ENCODE measurements around the gene HOXB4. TPM values are rescaled to one million over a fixed set of nuclear protein-coding genes. Genes with fewer than 3 reads are reported as not detected.
A peak's percentile ranks its signal among the peaks of the same experiment; 100 is the strongest.

Gene HOXB4
- total RNA-seq = 0.87 and 1.2 TPM in 2 replicates

DNA sequence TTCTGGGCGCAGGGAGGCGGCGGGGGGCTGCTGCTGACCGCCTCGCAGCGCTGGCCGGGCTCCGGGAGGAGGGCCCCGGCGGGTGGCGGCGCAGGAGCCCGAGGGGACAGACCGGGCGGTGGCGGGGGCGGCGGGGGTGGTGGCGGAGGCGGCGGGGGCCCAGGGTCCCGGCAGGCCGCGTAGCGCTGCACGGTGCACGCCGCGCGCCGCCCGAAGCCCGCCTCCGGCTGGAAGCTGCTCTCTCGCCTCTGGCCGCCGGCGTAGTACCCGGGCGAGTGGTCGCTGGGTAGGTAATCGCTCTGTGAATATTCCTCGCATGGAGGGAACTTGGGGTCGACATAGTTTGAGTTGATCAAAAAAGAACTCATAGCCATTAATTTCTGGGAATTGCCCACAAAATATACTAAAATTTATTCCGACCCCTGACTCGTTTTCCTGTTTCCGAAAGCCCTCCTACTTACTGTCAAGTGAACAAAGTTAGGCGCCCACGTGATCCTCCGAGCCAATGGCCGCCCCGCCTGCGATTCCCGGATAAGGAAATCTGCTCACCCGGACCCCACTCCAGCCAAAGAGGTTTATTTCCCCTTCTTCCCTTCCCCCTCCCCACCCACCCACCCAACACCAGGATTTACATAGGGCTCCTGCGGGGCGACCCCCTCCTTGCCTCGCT lies at the start of gene HOXB4:
Gene HOXB4 (minus strand): TSS at position 405 of the 670 bp plus-strand sequence. CDS start 31 bp downstream, at position 374.
- peak; percentile 88 to 90 for DNase-seq (ENCODE audit: low read depth in 2 of 2)

DNA sequence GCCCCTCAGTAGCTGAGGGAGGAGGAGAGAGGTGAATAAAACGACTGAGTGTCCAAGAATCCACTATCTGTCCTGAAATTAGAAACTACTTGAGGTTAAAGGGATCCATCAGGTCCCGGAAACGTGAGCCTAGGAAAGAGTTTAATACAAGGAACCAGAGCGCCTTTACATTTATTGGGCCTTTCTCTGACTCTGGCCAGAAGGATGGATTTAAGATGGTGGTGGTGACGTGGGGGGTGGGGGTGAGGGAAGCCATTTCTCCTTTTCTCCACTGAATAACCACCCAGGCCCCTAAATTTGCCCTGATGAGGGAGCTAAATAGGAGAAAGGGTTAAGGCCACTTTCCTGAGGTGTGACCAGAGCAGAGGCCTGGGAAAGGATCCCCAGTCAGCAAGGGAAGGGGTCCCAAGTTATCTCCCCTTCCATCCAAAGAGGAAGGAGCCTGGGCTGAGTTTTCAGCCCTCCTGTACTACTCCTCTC lies 49.0 kb upstream of the HOXB4 start:
- no peak for DNase-seq (ENCODE audit: low read depth in 2 of 2)

DNA sequence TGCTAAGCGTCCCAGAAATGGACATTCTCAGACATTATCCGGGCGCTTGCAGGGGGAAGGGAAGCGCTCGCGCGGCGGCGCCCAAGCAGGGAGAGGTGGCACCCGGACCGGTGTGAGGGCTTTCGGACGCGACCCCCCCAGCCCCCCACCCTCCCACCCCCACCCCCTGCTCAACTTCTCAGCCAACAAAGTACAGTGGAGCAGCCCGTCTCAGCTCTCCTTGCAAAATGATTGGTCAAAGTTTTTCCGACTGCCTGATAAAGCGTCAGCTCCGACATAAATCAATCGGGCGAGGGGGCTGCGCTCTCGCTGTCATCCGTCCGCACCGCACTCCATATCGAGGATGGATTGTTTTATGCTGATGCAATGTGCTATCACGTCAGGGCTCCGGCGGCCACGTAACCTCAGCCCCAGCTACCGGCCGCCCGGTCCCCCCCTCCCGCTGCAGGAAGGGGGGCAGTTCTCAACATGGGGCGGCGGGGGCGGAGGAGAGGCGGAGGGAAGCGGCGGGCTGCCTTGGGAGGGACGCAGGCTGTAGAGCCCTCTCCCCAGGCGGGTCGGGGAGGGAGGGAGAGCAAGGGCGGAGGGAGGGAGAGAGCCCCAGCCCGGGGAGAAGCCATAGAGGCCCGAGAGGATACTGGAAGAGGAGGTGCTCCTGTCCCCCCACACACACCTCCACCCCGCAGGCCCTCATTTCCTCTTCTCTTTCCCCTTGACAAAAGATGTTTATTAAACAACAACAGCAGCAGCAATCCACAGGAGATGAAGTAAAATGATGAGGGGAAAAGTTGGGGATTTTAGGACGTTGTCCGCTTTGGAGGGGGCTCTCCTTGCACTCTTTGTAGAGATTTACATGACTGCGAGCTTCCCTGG lies 48.3 kb upstream of the HOXB4 start, which contains the start of gene HOXB9:
Gene HOXB9 (minus strand): TSS at position 114 of the 873 bp plus-strand sequence. CDS start 89 bp downstream, at position 25.
- DNase-seq (ENCODE audit: low read depth in 2 of 2) = peak in 1 of 2 donors; percentile 26

DNA sequence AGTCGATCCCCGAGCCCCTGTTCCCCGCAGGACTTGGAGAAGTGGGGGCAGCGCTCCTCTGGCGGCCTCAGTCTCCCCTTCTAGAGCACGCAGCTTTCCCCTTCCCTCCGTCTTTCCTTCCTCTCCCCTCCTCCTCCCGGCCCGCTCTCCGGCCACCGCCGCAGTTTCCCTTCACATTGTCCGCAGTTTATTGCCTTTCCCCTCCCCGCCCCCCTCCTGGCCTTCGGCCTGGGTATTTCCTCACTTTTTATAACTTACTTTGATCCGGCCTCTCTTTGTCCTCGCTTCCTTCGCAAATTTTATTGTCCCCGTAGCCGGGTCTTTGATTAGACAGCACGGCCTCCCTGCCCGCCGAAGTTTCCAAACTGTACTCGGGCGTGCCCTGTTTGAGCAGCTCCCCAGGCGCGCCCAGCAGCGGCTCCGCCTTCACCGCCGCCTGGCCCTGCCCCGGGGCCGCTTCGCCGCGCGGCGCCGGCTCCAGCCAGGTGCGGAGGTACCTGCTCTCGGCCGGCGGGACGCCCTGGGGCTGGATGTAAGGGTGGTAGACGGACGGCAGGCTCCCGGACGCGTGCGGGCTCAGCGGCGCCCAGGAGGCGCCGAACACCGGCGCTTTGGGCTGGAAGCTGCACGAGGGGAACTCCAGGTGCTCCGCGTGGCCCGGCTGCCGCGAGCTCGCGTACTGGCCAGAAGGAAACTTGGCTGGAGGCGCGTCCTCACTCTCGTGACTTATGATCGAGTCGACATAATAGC lies 47.5 kb upstream of the HOXB4 start:
- peak in 1 of 2 donors; percentile 41 for DNase-seq (ENCODE audit: low read depth in 2 of 2)

DNA sequence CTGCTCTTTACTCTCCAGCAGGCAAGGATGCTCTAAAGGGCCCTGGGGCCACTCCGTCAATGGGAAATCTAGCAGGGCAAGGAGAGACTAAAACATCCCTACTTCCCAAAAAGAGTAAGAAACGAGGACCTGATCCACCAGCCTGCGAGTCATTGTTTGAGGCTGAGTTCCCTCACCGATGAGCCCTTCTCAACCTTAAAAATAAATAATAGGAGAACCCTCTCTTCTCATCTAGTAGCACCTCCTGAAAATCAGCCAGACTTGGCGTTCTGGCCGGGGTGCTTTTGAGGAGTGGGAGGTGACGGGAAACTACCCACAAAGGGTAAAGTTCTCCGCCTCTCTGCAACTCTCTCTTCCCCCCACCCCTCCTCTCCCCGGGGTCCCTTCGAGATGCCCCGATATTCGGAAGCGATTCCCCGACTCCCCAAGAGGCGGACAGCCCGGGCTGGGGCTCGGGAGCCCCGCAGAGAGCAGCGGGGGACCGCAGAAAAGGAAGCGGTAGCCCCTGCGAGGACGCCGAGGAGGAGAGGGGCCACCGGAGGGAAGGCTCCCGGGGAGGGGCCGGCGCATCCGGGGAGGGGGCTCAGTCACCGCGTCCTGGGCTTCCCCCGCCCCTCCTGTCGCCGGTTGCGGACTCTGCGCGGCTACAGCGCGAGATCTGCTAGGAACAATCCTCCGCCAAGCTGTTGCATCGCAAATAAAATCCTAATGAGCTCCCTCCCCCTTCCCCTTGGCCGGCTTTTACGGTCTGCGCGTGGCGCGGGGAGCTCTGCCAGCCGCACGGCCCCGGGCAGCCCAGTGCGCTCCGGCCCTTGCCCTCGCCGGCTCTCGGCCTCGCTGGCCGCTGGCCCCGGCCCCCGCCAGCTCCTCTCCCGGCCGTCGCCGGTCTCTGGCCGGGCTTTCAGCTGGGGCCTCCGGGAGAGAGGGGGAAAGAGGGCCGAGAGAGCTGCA lies 46.7 kb upstream of the HOXB4 start:
- DNase-seq (ENCODE audit: low read depth in 2 of 2) = peak in 1 of 2 donors; percentile 48

DNA sequence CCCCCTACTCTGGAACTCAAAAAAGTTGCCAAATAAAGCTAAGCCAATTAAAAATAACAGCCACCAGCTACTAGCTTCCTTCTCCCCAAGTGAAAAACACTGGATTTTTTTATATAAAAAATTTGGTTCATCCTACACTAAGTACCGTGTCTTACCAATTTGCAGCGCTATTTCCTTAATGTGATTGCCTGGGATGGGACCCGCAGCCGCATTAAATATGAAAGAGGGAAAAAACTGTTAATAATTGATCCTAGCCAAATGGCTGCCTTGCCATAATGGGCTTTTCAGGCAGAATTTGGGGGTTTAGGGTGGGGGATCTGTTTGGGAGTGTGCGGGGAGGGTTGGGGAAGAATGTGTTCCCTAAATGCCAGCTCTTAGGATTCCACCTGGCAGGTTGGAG lies 46.0 kb upstream of the HOXB4 start:
- DNase-seq (ENCODE audit: low read depth in 2 of 2) = no peak

DNA sequence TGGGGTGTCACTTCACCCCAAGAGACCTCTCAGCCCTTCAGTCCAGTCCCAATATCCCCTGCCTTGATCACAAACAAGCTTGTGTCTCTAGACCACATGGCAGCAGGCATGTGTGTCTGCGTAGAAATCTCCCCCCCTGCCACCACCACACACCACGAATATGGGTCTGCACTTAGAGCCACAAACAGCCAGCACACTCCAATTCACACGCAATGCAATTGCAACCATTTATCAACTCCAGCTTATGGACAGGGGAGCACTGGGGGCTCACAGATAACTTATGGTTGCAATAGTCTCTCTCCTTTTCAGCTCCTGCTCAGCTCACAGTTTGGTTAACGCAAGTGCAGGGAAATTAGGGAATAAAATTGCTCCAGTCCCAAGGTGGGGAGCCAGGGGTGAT lies 45.4 kb upstream of the HOXB4 start:
- DNase-seq (ENCODE audit: low read depth in 2 of 2) = no peak

DNA sequence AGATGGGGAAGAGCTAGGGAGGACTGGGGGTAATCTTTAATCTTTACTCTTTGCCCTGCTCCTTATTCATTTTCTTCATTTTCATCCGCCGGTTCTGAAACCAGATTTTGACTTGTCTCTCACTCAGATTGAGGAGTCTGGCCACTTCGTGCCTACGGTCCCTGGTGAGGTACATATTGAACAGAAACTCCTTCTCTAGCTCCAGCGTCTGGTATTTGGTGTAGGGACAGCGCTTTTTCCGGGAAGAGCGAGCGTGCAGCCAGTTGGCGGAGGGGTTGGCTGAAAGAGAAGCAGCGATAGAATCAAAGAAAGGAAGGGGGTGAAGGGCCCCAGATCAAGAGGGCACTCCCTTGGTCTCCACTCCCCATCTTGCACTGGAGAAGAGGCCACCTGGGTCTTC lies 44.7 kb upstream of the HOXB4 start:
- no peak for DNase-seq (ENCODE audit: low read depth in 2 of 2)

DNA sequence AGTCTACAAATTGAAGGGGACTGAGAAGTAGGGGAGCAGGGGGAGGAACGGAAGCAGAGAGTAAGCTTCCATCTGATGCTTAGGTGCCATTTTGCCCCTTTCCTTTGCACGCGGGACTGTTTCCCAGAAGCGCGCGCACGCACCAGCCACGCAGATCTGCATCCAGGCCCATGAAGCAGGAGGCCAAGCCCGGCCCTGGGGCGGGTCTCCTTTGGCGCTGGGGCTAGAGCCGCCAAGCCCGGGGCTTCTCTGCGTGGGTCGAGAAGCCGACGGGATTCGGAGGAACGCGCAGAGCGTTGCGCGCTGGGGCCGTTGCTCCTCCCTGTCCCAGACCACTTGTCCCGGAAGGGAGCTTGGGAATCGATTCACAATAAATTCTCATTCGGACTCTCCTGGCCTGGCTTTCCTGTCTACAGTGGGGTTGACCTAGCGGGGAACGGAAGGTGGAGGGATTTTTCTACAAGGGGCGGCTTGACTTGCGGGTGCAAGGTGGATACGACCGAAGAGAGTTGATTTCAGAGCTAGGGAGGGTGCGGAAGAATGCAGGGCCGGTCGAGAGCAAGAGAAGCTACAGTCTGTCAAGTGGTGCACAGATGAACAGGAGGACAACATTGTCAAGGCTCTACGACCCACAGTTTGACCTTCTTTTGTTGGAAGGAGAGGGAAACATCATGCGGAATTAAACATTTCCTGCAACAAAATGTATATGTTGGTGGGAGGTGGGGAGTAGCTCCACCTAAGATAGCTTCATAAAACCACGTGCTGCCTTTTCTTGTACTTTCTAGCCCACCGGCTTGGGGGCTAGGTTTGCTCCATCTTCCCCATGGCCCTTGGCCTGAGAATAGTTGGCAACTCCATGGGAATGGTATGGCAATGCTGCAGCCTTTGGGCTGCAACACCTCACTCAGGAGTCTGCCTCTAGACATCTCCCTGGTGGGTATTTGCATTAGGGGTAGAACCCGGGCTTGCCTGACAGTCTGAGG lies 43.6 kb upstream of the HOXB4 start:
- DNase-seq (ENCODE audit: low read depth in 2 of 2) = no peak

DNA sequence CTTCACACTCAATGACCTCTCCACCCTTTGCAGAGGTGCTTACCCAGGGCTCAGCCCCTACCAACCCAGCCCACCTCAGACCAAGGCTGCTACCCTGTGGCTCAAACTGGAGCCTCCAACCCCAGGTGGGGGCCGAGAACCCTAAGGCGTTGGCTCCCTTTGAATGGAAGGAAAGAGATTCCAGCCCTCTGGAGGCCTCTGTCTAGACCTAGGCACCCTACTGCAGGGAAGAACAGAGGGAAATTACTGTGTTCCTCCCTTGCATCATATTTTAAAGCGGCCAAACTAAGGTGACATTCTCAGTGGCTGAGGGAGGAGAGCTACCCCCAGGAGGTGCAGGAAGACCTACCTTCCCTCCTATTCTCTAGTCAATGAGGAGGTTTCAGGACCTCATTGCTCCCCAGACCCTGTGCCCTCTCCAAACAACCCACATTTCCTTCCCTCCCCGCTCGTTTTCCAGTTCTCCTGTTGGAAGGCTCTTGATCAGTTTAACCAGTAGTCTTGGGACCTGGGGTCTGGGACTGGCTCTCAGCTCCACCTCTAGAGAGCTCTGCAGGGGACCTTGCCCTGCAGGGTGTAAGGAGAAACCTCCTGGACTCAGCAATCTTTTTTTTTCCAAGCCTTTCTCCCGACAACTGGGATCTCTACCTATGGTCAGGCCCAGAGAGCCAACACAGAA lies 42.5 kb upstream of the HOXB4 start:
- DNase-seq (ENCODE audit: low read depth in 2 of 2) = no peak

DNA sequence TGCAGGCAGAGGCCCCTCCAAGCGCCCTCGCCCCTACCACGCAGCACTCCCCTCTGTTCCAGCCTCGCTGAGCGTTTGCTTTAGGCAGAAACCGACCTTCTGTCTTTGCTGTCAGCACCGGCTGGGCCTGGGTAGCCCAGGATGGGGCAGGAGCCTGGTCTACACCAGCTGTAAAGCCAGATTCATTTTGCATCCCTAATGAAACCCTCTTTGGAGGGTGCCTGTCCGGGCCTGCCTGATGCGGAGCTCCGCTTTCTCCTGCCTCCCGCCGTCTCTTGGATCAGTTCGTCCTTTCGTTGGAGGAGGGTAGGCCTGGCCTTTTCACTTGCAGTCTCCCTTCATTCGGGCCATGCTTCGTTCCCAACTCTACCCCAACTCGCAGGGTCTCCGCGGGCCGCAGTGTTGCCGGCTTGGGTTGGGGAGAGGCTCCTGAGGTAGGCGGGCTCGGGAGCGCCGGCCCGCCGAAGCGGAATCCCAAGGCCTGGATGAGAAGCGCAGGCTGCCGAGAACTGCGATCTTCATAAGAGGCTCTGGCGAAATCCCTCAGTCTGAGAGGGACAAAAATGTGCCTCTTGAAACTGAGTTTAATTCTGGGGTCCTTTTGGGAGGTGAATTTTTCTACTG lies 41.8 kb upstream of the HOXB4 start:
- no peak for DNase-seq (ENCODE audit: low read depth in 2 of 2)

DNA sequence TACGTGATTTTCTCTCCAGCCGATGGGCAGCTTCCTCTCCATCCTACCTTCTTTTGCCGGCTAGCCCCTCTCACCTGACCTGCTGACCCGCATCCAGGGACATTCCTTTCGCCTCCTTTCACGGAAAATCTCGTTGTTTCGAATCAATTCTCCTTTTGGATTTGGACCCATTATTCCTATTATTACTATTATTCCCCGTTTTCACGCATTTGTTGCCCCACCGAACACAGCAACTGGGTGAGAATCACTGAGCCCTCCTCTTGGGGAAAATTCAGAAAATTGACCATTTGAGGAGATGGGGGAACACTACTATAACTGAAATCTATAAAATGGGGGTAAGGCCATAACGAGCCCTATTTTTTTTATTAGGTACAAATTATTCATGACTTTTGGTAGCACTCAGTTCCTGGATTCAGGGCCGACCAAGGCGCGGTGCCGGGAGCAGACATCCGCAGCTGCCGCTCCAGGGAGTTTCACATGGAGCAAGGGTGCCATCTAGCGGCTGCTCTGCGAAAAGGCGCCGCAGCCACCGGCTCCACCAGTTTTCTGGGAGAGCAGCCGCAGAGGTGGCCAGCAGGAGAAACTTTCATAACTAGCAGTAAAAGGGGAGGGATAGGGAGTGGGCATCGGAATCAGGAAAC lies 40.2 kb upstream of the HOXB4 start:
- peak; percentile 80 to 87 for DNase-seq (ENCODE audit: low read depth in 2 of 2)

DNA sequence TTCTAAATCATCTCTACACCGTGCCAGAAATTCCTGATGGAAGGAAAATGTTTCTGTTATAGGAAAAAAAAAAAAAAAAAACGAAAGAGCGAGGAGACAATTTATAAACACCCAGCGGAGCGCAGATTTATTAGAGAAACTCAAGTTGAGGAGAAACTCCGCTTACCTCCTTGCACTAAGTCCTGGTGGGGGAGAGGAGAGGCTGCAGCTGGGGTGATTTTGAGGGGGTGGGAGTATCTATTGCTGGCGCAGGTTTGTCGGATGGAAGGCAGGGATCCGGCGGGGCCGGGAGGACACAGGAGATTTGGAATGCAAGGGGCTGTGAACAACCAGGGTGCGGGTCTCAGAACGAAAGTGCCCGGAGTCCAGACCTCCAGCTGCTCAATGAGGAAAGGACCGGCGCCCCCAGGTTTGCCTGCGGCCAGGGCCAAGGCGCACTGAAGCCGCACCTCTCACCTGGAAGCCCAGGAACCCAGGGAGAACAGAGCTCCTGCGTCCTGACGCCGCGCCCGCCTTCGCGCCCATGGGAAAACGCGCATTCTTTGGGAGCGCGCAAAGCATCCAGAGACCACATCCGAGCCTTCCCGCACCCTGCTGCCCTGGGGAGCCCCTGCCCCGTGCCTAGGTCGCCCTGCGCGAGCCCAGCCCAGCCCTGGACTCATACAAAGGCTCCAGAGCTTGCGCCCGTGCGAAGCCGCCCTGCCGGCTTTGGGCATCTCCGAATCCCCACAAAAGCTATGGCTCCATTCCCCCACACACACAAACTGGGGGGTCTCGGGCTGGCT lies 39.5 kb upstream of the HOXB4 start:
- DNase-seq (ENCODE audit: low read depth in 2 of 2) = no peak

DNA sequence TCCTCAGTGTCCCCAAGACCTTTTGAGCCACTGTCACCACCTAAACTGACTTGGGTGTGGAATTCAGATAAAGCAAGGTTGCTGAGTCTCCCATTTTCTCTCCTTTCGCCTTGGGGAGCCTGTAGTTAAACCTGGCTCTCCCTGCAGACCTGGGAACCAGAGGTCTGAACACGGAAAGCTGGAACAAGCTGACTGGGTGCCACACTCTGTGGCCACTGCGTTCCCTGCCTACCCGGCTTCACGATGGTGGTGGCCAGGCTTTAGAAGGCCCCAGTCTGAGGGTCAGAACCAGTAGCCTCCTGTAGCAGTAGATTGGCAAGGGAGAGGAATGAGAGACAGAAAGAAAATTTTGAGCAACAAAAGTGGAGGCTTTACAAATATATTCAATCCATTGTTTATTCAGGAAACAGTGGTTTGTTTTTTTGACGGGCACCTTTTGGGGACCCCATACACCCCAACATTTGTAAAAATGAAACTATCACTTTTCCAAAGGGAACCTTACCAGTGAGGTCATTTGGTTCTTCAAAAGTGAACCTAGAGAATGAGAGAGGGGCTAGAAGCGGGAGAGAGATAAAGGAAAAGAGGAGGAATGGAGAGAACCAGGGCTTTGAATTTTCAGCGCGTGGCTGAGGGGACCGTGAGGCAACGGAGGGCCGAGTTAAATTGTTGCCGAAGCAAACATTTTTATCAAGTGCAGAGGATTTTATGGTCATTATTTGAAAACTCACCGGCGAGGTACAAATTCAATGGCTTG lies 38.7 kb upstream of the HOXB4 start:
- no peak for DNase-seq (ENCODE audit: low read depth in 2 of 2)

DNA sequence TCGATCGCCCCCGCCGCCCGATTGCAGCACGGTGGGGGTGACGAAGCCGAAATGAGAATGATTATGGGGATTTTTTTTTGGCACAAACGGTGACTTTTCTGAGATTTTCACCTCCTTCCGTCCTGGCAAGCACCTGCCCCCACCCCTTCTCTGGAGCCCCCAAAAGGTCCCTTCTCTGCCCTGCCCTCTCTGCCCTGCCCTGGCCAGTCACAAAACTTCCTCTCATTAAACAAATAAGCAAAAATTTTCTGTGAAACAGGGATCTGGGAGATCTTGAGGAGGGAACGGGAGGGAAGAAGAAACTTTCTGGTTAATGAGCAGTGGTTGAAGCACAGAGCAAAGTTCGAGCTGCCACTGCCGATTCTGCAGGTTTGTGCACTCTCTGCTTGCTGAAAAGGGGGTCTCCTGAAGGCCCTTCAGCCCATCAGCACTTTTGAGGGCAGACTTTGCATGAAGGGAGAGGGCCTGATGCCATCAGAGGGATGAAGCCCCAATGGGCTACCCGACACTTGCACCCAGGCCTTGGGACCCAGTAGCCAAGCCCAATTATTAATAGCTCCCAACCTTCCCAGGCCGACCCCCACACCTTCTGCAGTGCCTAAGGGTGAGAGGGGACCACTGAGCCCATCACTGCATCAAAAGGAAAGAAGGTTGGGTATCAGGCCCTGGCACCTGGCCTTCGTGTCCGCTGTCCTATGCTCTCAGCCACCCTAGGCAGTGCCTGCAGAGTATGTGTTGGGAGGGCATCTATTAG lies 38.0 kb upstream of the HOXB4 start:
- no peak for DNase-seq (ENCODE audit: low read depth in 2 of 2)
